ENCODE data around the gene GGNBP2. TPM values are rescaled to one million over a fixed set of nuclear protein-coding genes. Genes with fewer than 3 reads are reported as not detected.

The GGNBP2 gene
- total RNA-seq, 1 donor, result 68.1 TPM

DNA sequence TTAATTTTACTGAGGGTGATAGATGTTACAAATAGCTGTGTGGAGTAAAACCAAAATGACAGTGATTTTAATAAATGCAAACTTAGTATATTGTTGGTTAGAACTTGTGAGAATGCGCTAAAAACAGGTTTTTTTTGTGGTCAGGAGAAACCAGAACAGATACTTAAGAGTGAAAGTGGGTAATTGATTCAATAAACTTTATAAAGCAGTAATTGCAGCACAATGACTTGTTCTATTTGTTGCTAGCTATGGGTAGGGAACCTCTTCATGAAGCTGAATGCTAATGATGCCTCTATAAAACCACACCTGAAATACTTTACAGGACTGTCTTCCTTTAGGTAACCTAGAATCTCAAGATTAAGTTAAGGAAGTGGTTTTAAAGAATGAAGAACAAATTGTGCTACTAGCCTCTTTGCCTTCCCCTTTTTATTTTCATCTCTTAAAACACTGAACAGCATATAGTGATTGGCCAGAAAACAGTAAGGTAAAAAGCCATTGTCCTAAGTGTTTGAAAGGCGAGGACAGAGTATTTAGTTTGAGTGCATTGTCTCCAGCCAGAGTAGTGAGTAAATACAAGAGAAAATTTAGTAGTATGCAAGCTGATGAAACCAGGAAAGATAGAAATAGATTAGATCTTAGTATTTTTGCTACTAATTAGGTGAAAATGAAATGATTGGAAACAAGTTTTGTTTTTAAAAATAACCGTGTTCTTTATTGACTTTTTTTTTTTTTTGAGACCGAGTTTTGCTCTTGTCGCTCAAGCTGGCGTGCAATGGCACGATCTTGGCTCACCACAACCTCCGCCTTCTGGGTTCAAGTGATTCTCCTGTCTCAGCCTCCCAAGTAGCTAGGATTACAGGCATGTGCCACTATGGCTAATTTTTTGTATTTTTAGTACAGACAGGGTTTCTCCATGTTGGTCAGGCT lies 6.0 kb downstream of the GGNBP2 start:
- no peak for DNase-seq (ENCODE audit: low read depth)
- H3K4me3 ChIP-seq (ENCODE audit: low read depth, low read length), result no peak overlapping the region
- TF ChIP-seq, protein P1, sequence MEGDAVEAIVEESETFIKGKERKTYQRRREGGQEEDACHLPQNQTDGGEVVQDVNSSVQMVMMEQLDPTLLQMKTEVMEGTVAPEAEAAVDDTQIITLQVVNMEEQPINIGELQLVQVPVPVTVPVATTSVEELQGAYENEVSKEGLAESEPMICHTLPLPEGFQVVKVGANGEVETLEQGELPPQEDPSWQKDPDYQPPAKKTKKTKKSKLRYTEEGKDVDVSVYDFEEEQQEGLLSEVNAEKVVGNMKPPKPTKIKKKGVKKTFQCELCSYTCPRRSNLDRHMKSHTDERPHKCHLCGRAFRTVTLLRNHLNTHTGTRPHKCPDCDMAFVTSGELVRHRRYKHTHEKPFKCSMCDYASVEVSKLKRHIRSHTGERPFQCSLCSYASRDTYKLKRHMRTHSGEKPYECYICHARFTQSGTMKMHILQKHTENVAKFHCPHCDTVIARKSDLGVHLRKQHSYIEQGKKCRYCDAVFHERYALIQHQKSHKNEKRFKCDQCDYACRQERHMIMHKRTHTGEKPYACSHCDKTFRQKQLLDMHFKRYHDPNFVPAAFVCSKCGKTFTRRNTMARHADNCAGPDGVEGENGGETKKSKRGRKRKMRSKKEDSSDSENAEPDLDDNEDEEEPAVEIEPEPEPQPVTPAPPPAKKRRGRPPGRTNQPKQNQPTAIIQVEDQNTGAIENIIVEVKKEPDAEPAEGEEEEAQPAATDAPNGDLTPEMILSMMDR (IDR thresholded peaks at IDR 0.05; ENCODE audit: insufficient read depth, low read length), result no peak

DNA sequence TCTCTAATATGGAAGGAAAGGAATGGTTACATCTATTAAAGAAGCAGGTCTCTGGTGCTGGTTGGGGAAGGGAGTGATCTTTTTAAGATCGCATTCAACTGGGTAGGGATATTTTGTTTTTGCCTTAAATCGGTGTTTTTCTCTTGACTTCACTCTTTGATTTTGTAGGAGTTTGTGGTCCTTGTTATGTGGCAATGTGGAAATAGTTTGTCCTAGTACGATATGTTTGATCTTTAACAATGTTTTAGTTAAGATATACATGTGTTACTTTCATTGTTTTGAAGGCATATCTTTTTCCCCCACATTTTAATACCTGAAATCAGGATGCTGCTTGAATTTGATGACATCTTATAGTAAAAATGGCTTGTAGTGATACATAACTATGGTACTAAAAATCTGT lies 8.7 kb downstream of the GGNBP2 start:
- TF ChIP-seq, protein P1 (IDR thresholded peaks at IDR 0.05; ENCODE audit: insufficient read depth, low read length), result no peak
- no peak for DNase-seq (ENCODE audit: low read depth)
- H3K4me3 ChIP-seq (ENCODE audit: low read depth, low read length), result no peak overlapping the region

DNA sequence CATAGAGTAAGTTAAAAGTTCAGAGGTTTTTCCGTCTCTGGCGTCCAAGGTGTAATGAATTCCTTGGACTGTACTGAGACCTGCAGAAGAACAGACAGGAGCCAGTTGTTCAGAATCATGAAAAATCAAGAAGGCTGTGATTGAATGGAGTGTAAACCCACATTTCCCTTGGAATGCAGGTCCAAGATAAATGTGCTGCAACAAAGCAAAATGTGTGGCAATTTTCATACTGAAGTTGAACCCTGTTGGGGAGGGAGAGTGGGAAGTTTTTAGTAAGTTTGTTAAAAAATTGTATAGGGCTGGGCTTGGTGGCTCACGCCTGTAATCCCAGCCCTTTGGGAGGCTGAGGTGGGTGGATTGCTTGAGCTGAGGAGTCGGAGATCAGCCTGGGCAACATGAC lies 21.4 kb downstream of the GGNBP2 start:
- TF ChIP-seq, protein P1 (IDR thresholded peaks at IDR 0.05; ENCODE audit: insufficient read depth, low read length), result no peak
- DNase-seq (ENCODE audit: low read depth), result no peak
- no peak overlapping the region for H3K4me3 ChIP-seq (ENCODE audit: low read depth, low read length)

DNA sequence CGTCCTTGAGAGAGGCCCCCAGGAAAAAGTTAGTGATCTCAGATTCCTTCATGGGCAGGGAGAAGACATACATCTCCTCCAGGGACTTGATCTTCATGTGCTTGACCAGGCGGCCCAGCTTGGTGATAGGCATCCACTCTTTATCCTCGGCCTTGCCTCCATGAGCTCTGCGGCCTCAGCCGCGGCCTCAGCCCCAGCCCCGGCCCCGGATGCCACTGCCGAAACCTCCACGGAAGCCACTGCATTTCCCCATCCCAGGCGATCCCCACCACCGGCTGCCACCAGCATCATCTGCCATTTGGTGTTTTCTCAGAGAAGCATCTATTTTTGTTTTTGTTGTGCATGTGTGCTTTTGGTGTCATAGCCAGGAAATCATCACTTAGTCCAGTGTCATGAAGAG lies 30.3 kb downstream of the GGNBP2 start:
- DNase-seq (ENCODE audit: low read depth), result no peak
- H3K4me3 ChIP-seq (ENCODE audit: low read depth, low read length), result no peak overlapping the region
- TF ChIP-seq, protein P1 (IDR thresholded peaks at IDR 0.05; ENCODE audit: insufficient read depth, low read length), result no peak

DNA sequence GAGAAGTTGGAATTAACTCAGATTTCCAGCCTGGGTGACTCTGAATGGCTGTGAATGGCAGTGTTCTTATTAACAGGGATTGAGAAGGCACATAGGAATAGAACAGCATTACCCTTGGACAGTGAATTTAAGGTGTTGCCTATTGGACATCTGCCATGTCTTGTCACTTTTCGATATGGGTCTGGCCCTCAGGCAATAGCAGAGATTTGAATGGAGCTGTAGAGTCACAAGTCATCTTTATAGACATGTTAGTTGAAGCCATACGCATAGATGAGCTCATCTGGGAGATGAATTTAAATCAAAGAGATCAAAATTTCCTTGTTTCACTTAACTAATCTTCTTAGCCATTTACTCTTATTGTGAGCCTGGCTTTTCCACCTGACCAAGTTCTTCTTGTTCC lies 32.1 kb downstream of the GGNBP2 start:
- H3K4me3 ChIP-seq (ENCODE audit: low read depth, low read length), result no peak overlapping the region
- no peak for DNase-seq (ENCODE audit: low read depth)
- TF ChIP-seq, protein P1 (IDR thresholded peaks at IDR 0.05; ENCODE audit: insufficient read depth, low read length), result no peak

DNA sequence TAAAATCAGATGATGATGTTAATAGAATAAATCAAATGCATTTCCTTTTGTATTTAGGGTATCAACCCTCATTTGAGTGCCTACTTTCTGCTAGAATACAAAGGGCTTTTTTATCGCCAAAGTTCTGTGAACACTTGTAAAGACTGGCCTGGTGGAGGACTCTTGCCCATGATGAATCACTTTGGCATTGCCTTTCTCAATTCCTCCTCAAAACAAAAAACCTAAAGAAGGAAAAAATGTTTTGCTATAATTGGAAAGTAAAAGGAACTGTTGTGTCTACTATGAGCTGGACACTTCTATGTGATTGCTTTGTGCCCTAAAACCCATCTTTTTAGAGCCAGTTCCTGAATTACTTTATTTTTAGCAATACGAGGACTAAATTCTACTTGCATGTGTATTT lies 34.0 kb downstream of the GGNBP2 start:
- no peak overlapping the region for H3K4me3 ChIP-seq (ENCODE audit: low read depth, low read length)
- TF ChIP-seq, protein P1 (IDR thresholded peaks at IDR 0.05; ENCODE audit: insufficient read depth, low read length), result no peak
- DNase-seq (ENCODE audit: low read depth), result peak; percentile 37
